Kidney (tissue), 14 donors: ENCODE measurements around the gene IGF1R. TPM values are rescaled to one million over a fixed set of nuclear protein-coding genes. Genes with fewer than 3 reads are reported as not detected.

Experiments
- DNase-seq, 5 donors: peaks; one replicate each; pipeline ENCODE4 v3.0.0-alpha.2; 2013 to 2020
- FAIRE-seq: peaks from 2 replicates; lab custom pipeline; 2012; peaks lifted over from hg19 to GRCh38; lab: Jason Lieb, UNC
- H3K27ac ChIP-seq, 2 donors: one replicate each; pipeline ENCODE4 v1.7.0; 2013; ENCODE audit warnings: low read depth in 2 of 2, low read length in 2 of 2, inconsistent platforms in 1 of 2
- H3K27me3 ChIP-seq: one replicate; pipeline ENCODE4 v1.7.1; 2013; ENCODE audit warnings: low read length, inconsistent platforms; ENCODE audit not compliant: control insufficient read depth, insufficient read depth
- H3K36me3 ChIP-seq, 3 donors: one replicate each; pipeline versions ENCODE4 v1.7.0 to v1.7.1; 2013; ENCODE audit warnings: low read length in 3 of 3, control low read depth in 1 of 3, inconsistent platforms in 1 of 3; ENCODE audit not compliant: insufficient read depth in 3 of 3, control insufficient read depth in 2 of 3
- H3K4me1 ChIP-seq, 3 donors: one replicate each; pipeline versions ENCODE4 v1.7.0 to v1.7.1; 2013; ENCODE audit warnings: low read length in 3 of 3, inconsistent platforms in 1 of 3, low read depth in 1 of 3; ENCODE audit not compliant: control insufficient read depth in 2 of 3, insufficient read depth in 2 of 3
- H3K4me3 ChIP-seq, 3 donors: one replicate each; pipeline versions ENCODE4 v1.7.0 to v1.8.1; 2013; ENCODE audit warnings: low read length in 3 of 3, control low read depth in 1 of 3, inconsistent platforms in 1 of 3
- H3K9ac ChIP-seq, 3 donors: one replicate each; pipeline versions ENCODE4 v1.7.0 to v1.7.1; 2013; ENCODE audit warnings: low read length in 3 of 3, control low read depth in 1 of 3, inconsistent platforms in 1 of 3
- H3K9me3 ChIP-seq, 3 donors: one replicate each; pipeline versions ENCODE4 v1.7.0 to v1.7.1; 2013; ENCODE audit warnings: low read length in 3 of 3, control low read depth in 1 of 3, inconsistent platforms in 1 of 3; ENCODE audit not compliant: control insufficient read depth in 2 of 3, insufficient read depth in 1 of 3
- intact Hi-C: fragments of 100-400 bp; cut with DNase I; formaldehyde crosslinking; loops from one replicate; pipeline ENCODE4 v1.11.1; 2022
- polyA plus RNA-seq: library from polyadenylated mRNA; stranded (reverse); fragments of 350-450 nt; fragmentation: Illumina TruSeq; extraction: RNeasy Lipid Tissue Mini Kit (QIAGEN cat#74804); gene quantifications from one replicate; pipeline ENCODE4 v1.2.3, GENCODE V29; 2014; ENCODE audit warnings: low read depth, low replicate concordance; ENCODE audit not compliant: insufficient read depth
- total RNA-seq: library from RNA; stranded (reverse); fragmentation: NEBNext Ultra II Directional; extraction: Animal tissue kit (Norgen Biotek cat#: 25700); gene quantifications from one replicate; pipeline ENCODE4 v1.2.1, GENCODE V29; 2021
- TF ChIP-seq, protein P1 (sequence below): IDR thresholded peaks from 3 replicates; pipeline ENCODE4 v1.5.1; 2012; ENCODE audit warnings: mild to moderate bottlenecking, moderate library complexity, borderline replicate concordance; ENCODE audit not compliant: insufficient read depth; ENCODE audit errors: extremely low read depth
- donor health status: control.
- donor health status: control.
- donor health status: control.
- donor health status: control.
- donor health status: control.
- donor health status: DM: yes; HTN: yes; CAD: no.
- donor health status: Normal renal cell carcinoma (clear cell type).

Gene IGF1R
- total and polyA plus RNA-seq, 2 donors from 2014 or later, result 6.5 to 73.2 TPM

DNA sequence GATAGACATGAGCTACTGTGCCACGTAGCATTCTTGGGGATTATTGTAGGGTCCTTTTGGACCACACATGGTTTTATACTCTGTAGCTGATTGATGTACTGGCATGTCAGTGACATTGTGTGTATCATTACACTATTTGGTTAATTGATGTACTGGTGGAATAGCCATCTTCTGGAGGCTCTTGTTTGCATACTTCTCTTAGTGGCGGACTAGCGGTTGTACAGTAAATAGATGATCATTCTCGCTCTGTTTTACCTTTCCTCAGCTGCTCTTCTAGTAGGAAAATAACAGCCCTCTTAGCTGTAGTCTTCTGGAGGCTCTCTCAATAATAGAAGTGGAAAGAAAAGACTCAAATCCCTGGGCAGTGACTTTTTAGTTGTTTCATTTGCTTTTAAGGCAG lies 24.8 kb downstream of the IGF1R start:
- intact Hi-C loops, result no loop called here
- Histone ChIP-seq H3K4me1 (peaks cover 0 to 30% (median 18%) of the 10 kb centered on the region in 3 donors), H3K9ac (no peak overlapping the region), H3K27ac (peak overlapping the region in 1 of 2 donors; percentile 14), H3K27me3 (no peaks in the 10 kb centered on the region), H3K9me3 (no peaks in the 10 kb centered on the region), H3K36me3 (no peaks in the 10 kb centered on the region), H3K4me3 (no peak overlapping the region)
- DNase-seq (no peak), FAIRE-seq (no peak)
- TF ChIP-seq, protein P1, sequence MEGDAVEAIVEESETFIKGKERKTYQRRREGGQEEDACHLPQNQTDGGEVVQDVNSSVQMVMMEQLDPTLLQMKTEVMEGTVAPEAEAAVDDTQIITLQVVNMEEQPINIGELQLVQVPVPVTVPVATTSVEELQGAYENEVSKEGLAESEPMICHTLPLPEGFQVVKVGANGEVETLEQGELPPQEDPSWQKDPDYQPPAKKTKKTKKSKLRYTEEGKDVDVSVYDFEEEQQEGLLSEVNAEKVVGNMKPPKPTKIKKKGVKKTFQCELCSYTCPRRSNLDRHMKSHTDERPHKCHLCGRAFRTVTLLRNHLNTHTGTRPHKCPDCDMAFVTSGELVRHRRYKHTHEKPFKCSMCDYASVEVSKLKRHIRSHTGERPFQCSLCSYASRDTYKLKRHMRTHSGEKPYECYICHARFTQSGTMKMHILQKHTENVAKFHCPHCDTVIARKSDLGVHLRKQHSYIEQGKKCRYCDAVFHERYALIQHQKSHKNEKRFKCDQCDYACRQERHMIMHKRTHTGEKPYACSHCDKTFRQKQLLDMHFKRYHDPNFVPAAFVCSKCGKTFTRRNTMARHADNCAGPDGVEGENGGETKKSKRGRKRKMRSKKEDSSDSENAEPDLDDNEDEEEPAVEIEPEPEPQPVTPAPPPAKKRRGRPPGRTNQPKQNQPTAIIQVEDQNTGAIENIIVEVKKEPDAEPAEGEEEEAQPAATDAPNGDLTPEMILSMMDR, result no peak

- intact Hi-C loops, result no loop called here
- Histone ChIP-seq H3K4me1 (peaks cover 0 to 22% (median 12%) of the 10 kb centered on the region in 3 donors), H3K27me3 (no peaks in the 10 kb centered on the region), H3K9me3 (no peaks in the 10 kb centered on the region), H3K9ac (no peak overlapping the region), H3K27ac (no peak overlapping the region), H3K36me3 (no peaks in the 10 kb centered on the region), H3K4me3 (no peak overlapping the region)
- no peak for FAIRE-seq
- TF ChIP-seq, protein P1, result no peak
- no peak for DNase-seq
Measured at GRCh38 chr15:98674336-98674735, 26.0 kb downstream of the IGF1R start.

- FAIRE-seq, result no peak
- Histone ChIP-seq H3K9ac (no peak overlapping the region), H3K9me3 (no peaks in the 10 kb centered on the region), H3K36me3 (no peaks in the 10 kb centered on the region), H3K27me3 (no peaks in the 10 kb centered on the region), H3K4me1 (peaks cover 0 to 9% (median 8%) of the 10 kb centered on the region in 3 donors), H3K4me3 (no peak overlapping the region), H3K27ac (no peak overlapping the region)
- intact Hi-C loops, result no loop called here
- TF ChIP-seq, protein P1, result no peak
- DNase-seq, result no peak
Measured at GRCh38 chr15:98676586-98677270, 28.4 kb downstream of the IGF1R start.
